Large intestine (tissue), 3 donors: Measurements from ENCODE around the gene USP49. TPM values are rescaled to one million over a fixed set of nuclear protein-coding genes. Genes with fewer than 3 reads are reported as not detected.

ENCODE experiments used
- DNase-seq, 2 donors: peaks; one replicate each; pipeline versions ENCODE4 v3.0.0 to v3.0.0-alpha.2; 2013
- H3K27ac ChIP-seq: one replicate; pipeline ENCODE4 v1.5.1; 2013; ENCODE audit warnings: low read length
- H3K27me3 ChIP-seq: 2 replicates; pipeline ENCODE4 v1.6.1; 2013; ENCODE audit warnings: low read length; ENCODE audit not compliant: control insufficient read depth, insufficient read depth
- H3K36me3 ChIP-seq: 2 replicates; pipeline ENCODE4 v1.6.1; 2013; ENCODE audit warnings: low read length; ENCODE audit not compliant: control insufficient read depth, insufficient read depth
- H3K4me1 ChIP-seq: one replicate; pipeline ENCODE4 v1.6.1; 2013; ENCODE audit warnings: low read length; ENCODE audit not compliant: control insufficient read depth, insufficient read depth
- H3K4me3 ChIP-seq: one replicate; pipeline ENCODE4 v1.5.1; 2013; ENCODE audit warnings: low read length
- H3K9me3 ChIP-seq: one replicate; pipeline ENCODE4 v1.6.1; 2013; ENCODE audit warnings: mild to moderate bottlenecking, low read depth, low read length, moderate library complexity; ENCODE audit not compliant: control insufficient read depth
- WGBS: methylation state at CpG from one replicate; pipeline ENCODE4 v1.1.5; 2013; ENCODE audit warnings: low lambda C conversion rate; ENCODE audit not compliant: insufficient coverage; 5-methylcytosine and 5-hydroxymethylcytosine counted together
- polyA plus RNA-seq: library from polyadenylated mRNA; unstranded; fragments of 120-200 nt; gene quantifications from one replicate; pipeline ENCODE4 v1.2.1, GENCODE V29; 2013

The USP49 gene
- polyA plus RNA-seq, 1 donor: 5.3 TPM

- peak within 1 kb of the TSS; percentile 76 for H3K4me3 ChIP-seq
- WGBS: no CpG with 5 or more reads among the region's 36 CpGs
- H3K4me1 ChIP-seq: peaks cover 8% of the 10 kb centered on the region
- no peaks in the 10 kb centered on the region for H3K27me3 ChIP-seq
- H3K36me3 ChIP-seq: peaks cover 6% of the 10 kb centered on the region
- no peaks in the 10 kb centered on the region for H3K9me3 ChIP-seq
- peak in 1 of 2 donors; percentile 46 for DNase-seq
- H3K27ac ChIP-seq: peak within 1 kb of the TSS; percentile 8
These were observed 114.4 kb downstream of the USP49 start, which contains the start of gene PRICKLE4 for GRCh38 chr6:41780551-41781365. Gene PRICKLE4, plus strand, starts transcription at chr6:41780782. Its CDS starts 2,692 bp downstream, at chr6:41783474.

DNA sequence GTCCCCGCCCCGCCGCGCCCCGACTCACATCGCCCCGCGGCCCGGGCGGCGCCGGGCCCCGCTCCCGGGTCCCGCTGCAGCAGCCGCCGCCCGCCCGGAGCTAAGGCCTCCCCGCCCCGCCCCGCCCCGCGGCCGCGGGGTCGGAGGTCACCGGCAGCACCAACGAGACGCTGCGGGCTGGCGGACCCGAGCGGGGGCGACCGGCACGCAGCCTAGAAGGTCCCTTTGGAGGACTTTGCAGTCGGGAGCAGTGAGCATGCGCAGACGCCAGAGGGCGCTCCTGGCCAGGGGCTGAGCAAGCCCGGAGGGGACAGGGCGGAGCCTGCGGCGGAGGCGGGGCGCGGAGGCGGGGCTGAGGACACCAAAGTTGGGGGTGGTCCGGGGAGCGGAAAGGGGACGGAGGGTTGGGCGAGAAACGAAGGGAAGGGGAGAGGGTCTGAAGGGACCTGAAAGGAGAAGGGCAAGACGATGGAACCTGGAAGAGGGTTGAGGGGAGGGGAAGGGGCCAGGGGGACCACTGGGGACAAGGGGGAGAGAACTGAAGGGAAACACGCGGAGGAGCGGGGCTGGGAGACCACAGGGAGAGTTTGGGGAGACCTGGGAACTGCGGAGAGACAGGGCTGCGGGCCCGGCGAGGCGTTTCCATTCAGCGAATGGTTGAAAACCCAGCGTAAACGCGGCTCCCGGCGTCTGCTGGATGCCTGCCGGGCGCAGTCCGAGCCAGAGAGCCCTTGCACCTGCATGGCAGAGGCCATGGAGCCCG lies 115.2 kb downstream of the USP49 start, which contains the start of gene FRS3:
Gene FRS3, minus strand, starts transcription at position 113 of the 763 bp plus-strand sequence. CDS start 2,913 bp downstream, outside the sequence.
- no peaks in the 10 kb centered on the region for H3K9me3 ChIP-seq
- peaks cover 4% of the 10 kb centered on the region for H3K4me1 ChIP-seq
- WGBS: 10% methylated on average over 2 of the region's 73 CpGs

GRCh38 chr6:41779336-41779735 lies 115.8 kb downstream of the USP49 start:
- Histone ChIP-seq H3K27me3 (no peaks in the 10 kb centered on the region), H3K9me3 (no peaks in the 10 kb centered on the region), H3K27ac (no peak overlapping the region), H3K4me1 (peaks cover 4% of the 10 kb centered on the region), H3K4me3 (peak overlapping the region; percentile 53), H3K36me3 (peaks cover 20% of the 10 kb centered on the region)
- WGBS: 0% methylated on average over 1 of the region's 16 CpGs
- no peak for DNase-seq

More for the DNA sequence above, 115.2 kb downstream of the USP49 start, which contains the start of gene FRS3:
- no peaks in the 10 kb centered on the region for H3K27me3 ChIP-seq
- DNase-seq: peak; percentile 97
- peak within 1 kb of the TSS; percentile 8 for H3K27ac ChIP-seq
- peaks cover 14% of the 10 kb centered on the region for H3K36me3 ChIP-seq
- H3K4me3 ChIP-seq: peak within 1 kb of the TSS; percentile 76

- no peak for DNase-seq
- no CpG with 5 or more reads among the region's 6 CpGs for WGBS
- Histone ChIP-seq H3K9me3 (no peaks in the 10 kb centered on the region), H3K27ac (no peak overlapping the region), H3K27me3 (no peaks in the 10 kb centered on the region), H3K36me3 (peaks cover 24% of the 10 kb centered on the region), H3K4me3 (peak overlapping the region; percentile 53), H3K4me1 (peaks cover 4% of the 10 kb centered on the region)
These were observed 116.3 kb downstream of the USP49 start for GRCh38 chr6:41778895-41779294.

GRCh38 chr6:41777551-41778285 lies 117.5 kb downstream of the USP49 start:
- Histone ChIP-seq H3K27me3 (no peaks in the 10 kb centered on the region), H3K27ac (no peak overlapping the region), H3K4me3 (no peak overlapping the region), H3K9me3 (no peaks in the 10 kb centered on the region), H3K36me3 (peaks cover 30% of the 10 kb centered on the region), H3K4me1 (peaks cover 4% of the 10 kb centered on the region)
- DNase-seq: no peak
- no CpG with 5 or more reads among the region's 5 CpGs for WGBS

DNA sequence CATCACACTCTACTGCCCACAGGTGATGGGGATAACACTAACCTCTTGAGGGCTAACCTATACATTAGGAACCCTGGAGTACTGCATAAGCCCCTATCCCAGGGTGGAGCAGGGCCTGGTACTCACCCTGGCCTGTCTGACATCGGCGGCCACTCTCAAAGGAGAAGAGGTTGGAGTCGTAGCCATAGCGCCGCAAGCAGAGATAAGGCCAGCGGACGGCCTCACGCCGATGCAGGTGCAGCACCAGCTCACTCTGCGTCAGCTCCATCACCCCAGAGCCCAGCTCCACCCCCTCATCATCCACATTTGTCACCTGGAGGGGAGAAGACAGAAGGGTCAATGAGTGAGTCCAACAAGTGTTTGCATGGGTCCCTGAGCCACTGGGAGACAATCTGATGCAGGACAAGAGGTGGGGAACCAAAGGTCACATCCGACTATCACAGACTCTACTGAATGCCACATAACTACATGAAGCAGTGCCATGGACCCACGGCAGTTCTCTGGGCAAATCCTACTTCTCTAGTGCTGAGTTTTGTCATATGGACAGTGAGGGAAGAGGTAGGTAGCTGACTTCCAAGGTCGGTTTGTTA lies 119.8 kb downstream of the USP49 start:
- Histone ChIP-seq H3K27ac (no peak overlapping the region), H3K36me3 (peaks cover 53% of the 10 kb centered on the region)
- WGBS: no CpG with 5 or more reads among the region's 13 CpGs

GRCh38 chr6:41774841-41775240 lies 120.3 kb downstream of the USP49 start:
- no peaks in the 10 kb centered on the region for H3K9me3 ChIP-seq
- no peak for DNase-seq
- peaks cover 56% of the 10 kb centered on the region for H3K36me3 ChIP-seq
- no peak overlapping the region for H3K4me3 ChIP-seq
- no peaks in the 10 kb centered on the region for H3K4me1 ChIP-seq
- H3K27ac ChIP-seq: no peak overlapping the region
- WGBS: no CpG with 5 or more reads among the region's 3 CpGs
- no peaks in the 10 kb centered on the region for H3K27me3 ChIP-seq

More for the DNA sequence above, 119.8 kb downstream of the USP49 start:
- no peaks in the 10 kb centered on the region for H3K27me3 ChIP-seq
- no peaks in the 10 kb centered on the region for H3K4me1 ChIP-seq
- no peak overlapping the region for H3K4me3 ChIP-seq
- no peaks in the 10 kb centered on the region for H3K9me3 ChIP-seq
- DNase-seq: no peak

- Histone ChIP-seq H3K4me3 (no peak overlapping the region), H3K36me3 (peaks cover 52% of the 10 kb centered on the region), H3K27me3 (no peaks in the 10 kb centered on the region), H3K27ac (no peak overlapping the region), H3K9me3 (no peaks in the 10 kb centered on the region), H3K4me1 (peaks cover 15% of the 10 kb centered on the region)
- no peak for DNase-seq
- no CpG with 5 or more reads among the region's 29 CpGs for WGBS
These were observed 123.9 kb downstream of the USP49 start for GRCh38 chr6:41771058-41771983.

DNA sequence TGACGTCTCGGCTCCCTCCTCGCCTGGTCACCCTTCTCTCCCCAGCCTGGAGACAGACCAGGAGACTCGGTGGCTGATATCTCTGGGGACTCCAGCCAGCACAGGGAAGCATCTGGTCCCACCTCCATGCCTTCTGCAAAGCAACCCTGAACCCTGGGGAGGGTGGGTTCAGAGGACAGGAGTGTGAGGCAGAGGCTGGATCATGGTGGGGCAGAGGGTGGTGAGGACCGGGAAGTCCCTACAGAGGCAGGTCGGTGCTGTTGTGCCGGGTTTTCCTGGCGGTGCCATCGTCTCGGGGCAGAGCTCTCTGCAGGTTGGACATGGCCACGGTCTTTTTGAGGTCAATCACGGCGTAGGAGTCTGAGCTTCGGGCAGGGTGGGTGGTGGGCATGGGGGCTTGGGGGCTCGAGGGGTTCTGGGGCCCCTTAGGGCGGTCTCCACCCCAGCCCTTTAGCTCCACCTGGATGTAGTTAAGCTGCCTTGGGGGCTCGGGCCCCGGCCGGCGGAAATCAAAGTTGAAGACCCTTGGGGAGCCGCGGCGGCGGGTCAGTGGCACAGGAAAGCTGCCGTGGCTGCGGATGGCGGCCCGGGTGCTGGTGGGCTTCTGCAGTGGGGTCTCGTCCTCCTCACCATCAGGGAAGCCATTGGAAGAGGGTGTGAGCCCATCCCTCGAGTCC lies 124.7 kb downstream of the USP49 start:
- H3K4me1 ChIP-seq: peaks cover 15% of the 10 kb centered on the region
- no CpG with 5 or more reads among the region's 30 CpGs for WGBS
- no peak overlapping the region for H3K4me3 ChIP-seq
- H3K27ac ChIP-seq: no peak overlapping the region
- no peak for DNase-seq
- H3K36me3 ChIP-seq: peaks cover 49% of the 10 kb centered on the region
- H3K27me3 ChIP-seq: no peaks in the 10 kb centered on the region
- no peaks in the 10 kb centered on the region for H3K9me3 ChIP-seq
